ENCODE data around the gene TMEM209. TPM values are rescaled to one million over a fixed set of nuclear protein-coding genes. Genes with fewer than 3 reads are reported as not detected.
"Not testable (repeated sequence)": the region's sequence is repeated elsewhere in the genome, so short reads cannot be mapped to it uniquely, and the experiment has no call there.

The TMEM209 gene
- total RNA-seq, 2 experiments from 2014 or later, result 41.6 to 46.6 TPM

DNA sequence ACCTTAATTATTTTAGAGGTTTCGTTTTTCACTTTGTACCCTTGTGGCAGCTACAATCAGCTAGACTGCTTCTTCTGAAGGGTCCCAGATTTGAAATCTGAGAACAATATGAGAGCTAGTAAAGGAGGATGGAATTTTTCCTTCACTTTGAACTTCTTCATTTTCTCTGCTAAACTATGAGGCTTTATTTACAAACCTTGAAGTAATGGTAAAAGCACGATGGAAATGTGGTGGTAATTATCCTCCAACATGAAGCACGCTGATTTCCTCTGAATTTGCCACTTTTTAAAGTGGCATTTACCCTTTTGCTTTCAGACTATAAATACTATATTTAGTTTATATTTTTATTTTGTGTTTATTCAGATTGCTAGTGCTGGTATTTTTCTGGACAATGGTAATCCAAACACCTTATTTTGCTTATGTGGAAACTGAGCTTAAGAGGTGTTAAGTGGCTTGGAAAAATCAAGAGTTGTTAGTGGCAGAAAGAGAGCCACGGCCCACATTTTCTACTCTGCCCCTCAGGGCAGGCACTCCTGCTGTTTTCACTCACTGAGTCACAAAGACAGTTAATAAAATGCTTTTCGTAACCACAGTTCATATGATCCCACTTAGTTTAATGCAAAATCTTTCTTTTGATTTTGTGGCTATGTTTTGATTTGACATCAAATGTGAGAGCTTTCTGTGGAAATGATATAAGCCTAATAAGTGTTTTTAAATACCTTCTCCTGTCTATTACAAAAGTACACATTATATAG is 5.2 kb upstream of the TMEM209 start:
- Mint-ChIP-seq H3K36me3 (ENCODE audit: low read depth) (no peaks in the 10 kb centered on the region), H3K27me3 (no peaks in the 10 kb centered on the region), H3K9me3 (no peaks in the 10 kb centered on the region), H3K27ac (no peak overlapping the region), H3K4me3 (no peak overlapping the region), H3K4me1 (peaks cover 7% of the 10 kb centered on the region)
- DNase-seq, result no peak
- POLR2A ChIA-PET, result no interaction called here
- CTCF ChIA-PET, result no interaction called here

- Mint-ChIP-seq H3K27me3 (no peaks in the 10 kb centered on the region), H3K36me3 (ENCODE audit: low read depth) (peaks cover 10% of the 10 kb centered on the region), H3K27ac (no peak overlapping the region), H3K4me3 (no peak overlapping the region), H3K4me1 (peaks cover 21% of the 10 kb centered on the region), H3K9me3 (no peaks in the 10 kb centered on the region)
- no peak for DNase-seq
- ChIA-PET POLR2A (no interaction called here), CTCF (no interaction called here)
Observed at GRCh38 chr7:130208516-130208915, 3.3 kb upstream of the TMEM209 start.

DNA sequence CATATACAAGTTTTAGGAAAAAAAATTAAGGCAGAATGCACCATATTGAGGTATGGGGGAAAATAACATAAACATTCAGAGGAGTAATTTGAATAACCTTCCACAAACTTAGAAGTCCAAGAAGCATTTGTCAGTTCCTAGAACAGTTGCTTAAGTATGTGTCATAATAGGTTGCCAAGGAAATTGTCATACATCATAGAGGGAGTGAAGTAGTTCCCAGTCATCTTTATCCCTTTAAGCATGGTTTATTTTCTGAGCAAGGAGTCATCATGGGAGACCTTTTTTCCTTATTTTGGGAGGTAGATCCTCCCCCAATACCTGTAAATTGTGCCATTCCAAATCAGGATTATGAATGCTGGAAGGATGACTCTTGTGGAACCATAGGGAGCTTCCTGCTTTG is 2.4 kb upstream of the TMEM209 start, which contains the start of gene SSMEM1:
TSS of gene SSMEM1 (plus strand) at position 219 of the 400 bp plus-strand sequence. CDS start at position 270, 51 bp downstream.
- Mint-ChIP-seq H3K4me3 (no peak within 1 kb of the TSS), H3K27me3 (no peaks in the 10 kb centered on the region), H3K9me3 (no peaks in the 10 kb centered on the region), H3K27ac (no peak within 1 kb of the TSS), H3K4me1 (peaks cover 26% of the 10 kb centered on the region), H3K36me3 (ENCODE audit: low read depth) (peaks cover 17% of the 10 kb centered on the region)
- ChIA-PET CTCF (no interaction called here), POLR2A (no interaction called here)
- no peak for DNase-seq

- CTCF ChIA-PET, result no interaction called here
- no peaks in the 10 kb centered on the region for H3K9me3 Mint-ChIP-seq
- POLR2A ChIA-PET, result no interaction called here
- H3K27ac Mint-ChIP-seq, result no peak overlapping the region
- H3K27me3 Mint-ChIP-seq, result no peaks in the 10 kb centered on the region
- peaks cover 23% of the 10 kb centered on the region for H3K36me3 Mint-ChIP-seq (ENCODE audit: low read depth)
- peaks cover 30% of the 10 kb centered on the region for H3K4me1 Mint-ChIP-seq
- no peak overlapping the region for H3K4me3 Mint-ChIP-seq
- no peak for DNase-seq
Observed at GRCh38 chr7:130207033-130207432, 1.8 kb upstream of the TMEM209 start.

DNA sequence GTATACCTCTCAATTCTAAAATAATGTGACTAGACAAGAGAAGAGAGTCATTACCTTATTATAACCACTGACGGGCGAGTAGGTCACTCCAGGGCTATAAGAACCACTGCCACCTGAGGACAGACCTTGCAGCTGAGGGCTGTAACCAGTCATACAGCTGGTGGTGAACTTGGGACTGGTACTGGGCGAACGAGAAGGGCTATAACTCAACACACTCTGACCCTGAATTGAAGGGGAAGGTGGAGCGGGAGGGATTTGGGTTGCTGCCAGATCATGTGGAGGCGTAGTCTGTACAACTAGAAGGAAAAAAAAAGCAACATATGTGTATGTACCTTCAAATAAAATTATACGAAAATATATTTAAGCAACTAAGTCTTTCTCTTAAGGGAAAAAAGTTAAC is 3.4 kb downstream of the TMEM209 start:
- POLR2A ChIA-PET, result interaction anchor here (0.8 kb wide), 1 partner anchor 19 kb away, joined by 6 read pairs; no protein-coding TSS in a partner anchor
- Mint-ChIP-seq H3K27ac (no peak overlapping the region), H3K27me3 (no peaks in the 10 kb centered on the region), H3K4me3 (no peak overlapping the region), H3K9me3 (no peaks in the 10 kb centered on the region), H3K4me1 (peaks cover 39% of the 10 kb centered on the region), H3K36me3 (ENCODE audit: low read depth) (peaks cover 52% of the 10 kb centered on the region)
- CTCF ChIA-PET, result interaction anchor here (0.7 to 2.3 kb wide), 3 partner anchors 11 to 1353 kb away, joined by 3 to 12 read pairs (median 3); no protein-coding TSS in a partner anchor
- DNase-seq, result no peak

- Mint-ChIP-seq H3K27me3 (no peaks in the 10 kb centered on the region), H3K36me3 (ENCODE audit: low read depth) (peaks cover 47% of the 10 kb centered on the region), H3K4me3 (no peak overlapping the region), H3K4me1 (peaks cover 12% of the 10 kb centered on the region), H3K27ac (peak overlapping the region; percentile 9), H3K9me3 (no peaks in the 10 kb centered on the region)
- DNase-seq, result no peak
- ChIA-PET CTCF (interaction anchor here (0.9 kb wide), 1 partner anchor 12 kb away, joined by 3 read pairs; no protein-coding TSS in a partner anchor), POLR2A (no interaction called here)
Observed at GRCh38 chr7:130197094-130197493, 8.1 kb downstream of the TMEM209 start.

- H3K27ac Mint-ChIP-seq, result no peak overlapping the region
- no peak overlapping the region for H3K4me3 Mint-ChIP-seq
- no peaks in the 10 kb centered on the region for H3K9me3 Mint-ChIP-seq
- no peak for DNase-seq
- peaks cover 9% of the 10 kb centered on the region for H3K4me1 Mint-ChIP-seq
- H3K36me3 Mint-ChIP-seq (ENCODE audit: low read depth), result peaks cover 47% of the 10 kb centered on the region
- no peaks in the 10 kb centered on the region for H3K27me3 Mint-ChIP-seq
- POLR2A ChIA-PET, result no interaction called here
- CTCF ChIA-PET, result interaction anchor here (1.2 kb wide), 1 partner anchor 15 kb away, joined by 3 read pairs; no protein-coding TSS in a partner anchor
Observed at GRCh38 chr7:130196476-130196875, 8.7 kb downstream of the TMEM209 start.

- H3K27me3 Mint-ChIP-seq, result no peaks in the 10 kb centered on the region
- DNase-seq, result no peak
- POLR2A ChIA-PET, result no interaction called here
- H3K27ac Mint-ChIP-seq, result no peak overlapping the region
- CTCF ChIA-PET, result interaction anchor here (0.6 to 1.2 kb wide), 2 partner anchors 16 to 91 kb away, joined by 3 to 5 read pairs; no protein-coding TSS in a partner anchor
- H3K4me1 Mint-ChIP-seq, result peaks cover 5% of the 10 kb centered on the region
- no peaks in the 10 kb centered on the region for H3K9me3 Mint-ChIP-seq
- H3K36me3 Mint-ChIP-seq (ENCODE audit: low read depth), result peaks cover 46% of the 10 kb centered on the region
- no peak overlapping the region for H3K4me3 Mint-ChIP-seq
Observed at GRCh38 chr7:130195396-130195795, 9.8 kb downstream of the TMEM209 start.

- H3K27ac Mint-ChIP-seq, result no peak overlapping the region
- DNase-seq, result no peak
- H3K4me1 Mint-ChIP-seq, result peaks cover 2% of the 10 kb centered on the region
- no peaks in the 10 kb centered on the region for H3K9me3 Mint-ChIP-seq
- H3K4me3 Mint-ChIP-seq, result no peak overlapping the region
- ChIA-PET POLR2A (no interaction called here), CTCF (interaction anchor here (0.6 to 3.3 kb wide), 4 partner anchors 10 to 37 kb away, joined by 3 to 12 read pairs (median 3); partner anchors contain the start of gene TMEM209)
- no peaks in the 10 kb centered on the region for H3K27me3 Mint-ChIP-seq
- H3K36me3 Mint-ChIP-seq (ENCODE audit: low read depth), result peaks cover 39% of the 10 kb centered on the region
Observed at GRCh38 chr7:130191791-130192190, 13.4 kb downstream of the TMEM209 start.

DNA sequence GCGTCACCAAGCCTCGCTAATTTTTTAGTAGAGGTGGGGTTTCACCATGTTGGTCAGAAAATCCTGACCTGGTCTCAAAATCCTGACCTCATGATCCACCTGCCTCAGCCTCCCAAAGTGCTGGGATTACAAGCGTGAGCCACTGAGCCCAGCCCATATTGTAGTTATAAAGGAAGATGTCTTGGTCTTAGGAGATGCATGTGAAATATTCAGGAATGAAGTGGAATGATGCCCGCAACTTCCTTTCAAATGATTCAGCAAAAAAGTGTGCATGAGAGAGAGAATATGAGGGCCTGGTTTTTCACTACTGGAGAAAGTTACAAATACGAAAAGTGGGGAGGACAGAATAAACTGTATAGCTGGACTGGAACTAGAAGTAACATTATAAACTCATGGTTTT is 15.9 kb downstream of the TMEM209 start:
- POLR2A ChIA-PET, result no interaction called here
- H3K4me3 Mint-ChIP-seq, result no peak overlapping the region
- CTCF ChIA-PET, result interaction anchor here (1.0 to 3.3 kb wide), 2 partner anchors 12 to 28 kb away, joined by 3 to 12 read pairs; no protein-coding TSS in a partner anchor
- no peak overlapping the region for H3K27ac Mint-ChIP-seq
- peaks cover 2% of the 10 kb centered on the region for H3K4me1 Mint-ChIP-seq
- peaks cover 39% of the 10 kb centered on the region for H3K36me3 Mint-ChIP-seq (ENCODE audit: low read depth)
- H3K9me3 Mint-ChIP-seq, result no peaks in the 10 kb centered on the region
- DNase-seq, result no peak
- no peaks in the 10 kb centered on the region for H3K27me3 Mint-ChIP-seq

DNA sequence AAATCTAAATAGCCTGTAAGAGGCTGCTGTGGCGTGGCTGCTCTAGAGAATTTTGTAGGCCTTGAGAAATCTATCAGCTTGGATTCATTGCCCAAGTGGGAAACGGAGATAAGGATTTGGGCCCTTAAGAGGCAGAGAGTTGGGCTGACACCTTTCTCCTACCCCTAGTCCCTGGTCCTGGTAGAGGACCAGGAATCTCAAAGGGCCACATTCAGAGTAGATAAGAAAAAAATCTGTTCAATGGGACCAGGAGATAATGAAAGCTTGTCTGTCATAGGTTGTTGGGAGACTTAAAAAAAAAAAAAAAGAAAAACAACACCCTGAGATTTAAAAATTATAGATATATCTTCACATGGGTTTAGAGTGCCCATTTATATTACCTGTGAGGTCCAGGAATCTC is 17.8 kb downstream of the TMEM209 start:
- ChIA-PET CTCF (interaction anchor here (0.6 kb wide), 3 partner anchors 14 to 127 kb away, joined by 3 to 4 read pairs (median 3); no protein-coding TSS in a partner anchor), POLR2A (no interaction called here)
- no peak for DNase-seq
- Mint-ChIP-seq H3K36me3 (ENCODE audit: low read depth) (peaks cover 43% of the 10 kb centered on the region), H3K27me3 (no peaks in the 10 kb centered on the region), H3K4me3 (no peak overlapping the region), H3K27ac (no peak overlapping the region), H3K9me3 (no peaks in the 10 kb centered on the region), H3K4me1 (peaks cover 4% of the 10 kb centered on the region)

DNA sequence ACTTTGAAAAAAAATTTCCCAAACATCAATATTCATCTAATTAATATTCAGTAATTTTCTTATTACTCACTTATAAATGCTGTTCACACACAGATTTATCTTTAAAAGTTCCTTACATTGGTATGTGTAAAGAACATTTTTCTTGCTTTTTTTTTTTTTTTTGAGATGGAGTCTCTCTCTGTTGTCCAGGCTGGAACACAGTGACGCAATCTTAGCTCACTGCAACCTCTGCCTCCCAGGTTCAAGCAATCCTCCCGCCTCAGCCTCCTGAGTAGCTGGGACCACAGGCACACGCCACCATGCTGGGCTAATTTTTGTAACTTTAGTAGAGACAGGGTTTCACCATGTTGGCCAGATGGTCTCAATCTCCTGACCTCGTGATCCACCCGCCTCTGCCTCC is 20.9 kb downstream of the TMEM209 start:
- POLR2A ChIA-PET, H3K4me3 Mint-ChIP-seq, H3K27me3 Mint-ChIP-seq, CTCF ChIA-PET, DNase-seq, H3K9me3 Mint-ChIP-seq, H3K27ac Mint-ChIP-seq: not testable (repeated sequence)
- peaks cover 45% of the 10 kb centered on the region for H3K36me3 Mint-ChIP-seq (ENCODE audit: low read depth)
- H3K4me1 Mint-ChIP-seq, result peaks cover 13% of the 10 kb centered on the region

DNA sequence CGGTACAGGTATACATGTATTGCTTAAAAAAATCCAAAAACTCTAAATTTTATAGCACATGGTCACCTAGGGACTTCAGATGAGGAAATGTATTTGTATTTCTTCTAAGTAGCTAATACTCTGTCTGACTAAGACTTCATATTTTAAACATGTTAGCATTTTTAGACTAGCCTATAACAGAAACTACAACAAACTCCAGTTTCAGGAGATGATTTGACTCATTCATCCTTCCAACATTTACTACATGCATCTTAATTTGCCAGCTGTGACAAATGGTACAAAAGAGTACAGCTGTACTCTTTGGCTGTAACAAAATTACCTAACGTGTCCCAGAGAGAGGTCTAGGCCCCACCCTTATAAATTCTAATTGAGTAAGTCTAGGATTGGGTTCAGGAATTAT is 22.2 kb downstream of the TMEM209 start:
- H3K4me1 Mint-ChIP-seq, result peaks cover 13% of the 10 kb centered on the region
- ChIA-PET CTCF (interaction anchor here (1.4 kb wide), 1 partner anchor 12 kb away, joined by 3 read pairs; no protein-coding TSS in a partner anchor), POLR2A (interaction anchor here (0.6 kb wide), 1 partner anchor 19 kb away, joined by 6 read pairs; no protein-coding TSS in a partner anchor)
- no peak overlapping the region for H3K27ac Mint-ChIP-seq
- H3K9me3 Mint-ChIP-seq, result no peaks in the 10 kb centered on the region
- H3K36me3 Mint-ChIP-seq (ENCODE audit: low read depth), result peaks cover 47% of the 10 kb centered on the region
- H3K4me3 Mint-ChIP-seq, result no peak overlapping the region
- no peak for DNase-seq
- H3K27me3 Mint-ChIP-seq, result no peaks in the 10 kb centered on the region

Data from activated CD4-positive, alpha-beta T cell treated with anti-CD3 and anti-CD28 coated beads, Interleukin-2, amount 10 ng/mL, durations not matched to agents 7 days and 5 days (primary cell).